ENCODE results near the gene DUSP11.

GRCh38 chr2:73740767-73741166, 39.1 kb downstream of the DUSP11 start:
- no peak for TF ChIP-seq POLR2AphosphoS5 (IDR thresholded peaks at IDR 0.05; ENCODE audit: low read depth, low read length)
- no peak for TF ChIP-seq TAF1 (IDR thresholded peaks at IDR 0.05; ENCODE audit: borderline replicate concordance, insufficient read depth, low read length)
- TF ChIP-seq FOXP2 (optimal IDR thresholded peaks at IDR 0.05; ENCODE audit: borderline replicate concordance, extremely low read depth, extremely low read length, insufficient read depth) = no peak
- TF ChIP-seq SIN3A (IDR thresholded peaks at IDR 0.05; ENCODE audit: borderline replicate concordance, insufficient read depth, low read length) = no peak
